Vagina (tissue), 2 donors: ENCODE results near the gene KRT33A. TPM values are rescaled to one million over a fixed set of nuclear protein-coding genes. Genes with fewer than 3 reads are reported as not detected.
"Not testable (repeated sequence)": the region's sequence is repeated elsewhere in the genome, so short reads cannot be mapped to it uniquely, and the experiment has no call there.

Source experiments
- DNase-seq, 2 donors: peaks; one replicate each; pipeline ENCODE4 v3.0.0-alpha.2; 2017; ENCODE audit errors: extremely low spot score in 2 of 2
- H3K27ac ChIP-seq: fragments of 200-600 bp; sonication (generic); one replicate; pipeline ENCODE4 v1.5.1; 2019
- H3K27me3 ChIP-seq: fragments of 200-600 bp; sonication (generic); one replicate; pipeline ENCODE4 v1.5.1; 2019
- H3K36me3 ChIP-seq, 2 donors: fragments of 200-600 bp; sonication (generic); one replicate each; pipeline ENCODE4 v1.5.1; 2017 to 2019
- H3K4me1 ChIP-seq: fragments of 200-600 bp; sonication (generic); one replicate; pipeline ENCODE4 v1.5.1; 2019
- H3K4me3 ChIP-seq, 2 donors: fragments of 200-600 bp; sonication (generic); 1 replicate in 1 of 2; 2 replicates in 1 of 2; pipeline ENCODE4 v1.5.1; 2016 to 2019
- H3K9me3 ChIP-seq: fragments of 200-600 bp; sonication (generic); one replicate; pipeline ENCODE4 v1.5.1; 2019
- CTCF ChIP-seq, 3 experiments: fragments of 450-650 bp in 2 of 3; fragments of 200-600 bp in 1 of 3; sonication (generic) in 1 of 3; IDR thresholded peaks; one replicate each; pipeline ENCODE4 v1.5.1; 2017 to 2019; ENCODE audit warnings: antibody characterized with exemption in 3 of 3, mild to moderate bottlenecking in 2 of 3, moderate library complexity in 2 of 3
- POLR2A ChIP-seq, 2 donors: fragments of 450-650 bp; IDR thresholded peaks; one replicate each; pipeline ENCODE4 v1.6.1; 2017; ENCODE audit warnings: antibody characterized with exemption in 2 of 2, mild to moderate bottlenecking in 2 of 2, moderate library complexity in 2 of 2
- POLR2AphosphoS5 ChIP-seq, 2 donors: sonication (generic); formaldehyde crosslinking; IDR thresholded peaks; one replicate each; pipeline ENCODE4 v1.9.0; 2017; ENCODE audit warnings: antibody characterized with exemption in 2 of 2, mild to moderate bottlenecking in 2 of 2, low read depth in 1 of 2; ENCODE audit not compliant: insufficient read depth in 1 of 2
- intact Hi-C: fragments of 100-400 bp; cut with DNase I; formaldehyde crosslinking; loops from one replicate; pipeline ENCODE4 v1.15.1; 2023
- total RNA-seq: library from RNA; depleted of rRNA; stranded (reverse); fragments of >200 nt; gene quantifications from one replicate; pipeline ENCODE4 v1.2.3, GENCODE V29; 2016

KRT33A gene
- total RNA-seq, 1 donor from 2014 or later, result 1.5 TPM

- no peak for TF ChIP-seq CTCF (IDR thresholded peaks at IDR 0.05)
- TF ChIP-seq POLR2AphosphoS5 (IDR thresholded peaks at IDR 0.05; ENCODE audit: insufficient read depth in 1 of 2, low read depth in 1 of 2), result peak; percentile 34 to 37
- H3K27ac ChIP-seq, result no peak overlapping the region
- intact Hi-C loops, result no loop called here
Observed at GRCh38 chr17:41347869-41348760, 2.5 kb downstream of the KRT33A start.

DNA sequence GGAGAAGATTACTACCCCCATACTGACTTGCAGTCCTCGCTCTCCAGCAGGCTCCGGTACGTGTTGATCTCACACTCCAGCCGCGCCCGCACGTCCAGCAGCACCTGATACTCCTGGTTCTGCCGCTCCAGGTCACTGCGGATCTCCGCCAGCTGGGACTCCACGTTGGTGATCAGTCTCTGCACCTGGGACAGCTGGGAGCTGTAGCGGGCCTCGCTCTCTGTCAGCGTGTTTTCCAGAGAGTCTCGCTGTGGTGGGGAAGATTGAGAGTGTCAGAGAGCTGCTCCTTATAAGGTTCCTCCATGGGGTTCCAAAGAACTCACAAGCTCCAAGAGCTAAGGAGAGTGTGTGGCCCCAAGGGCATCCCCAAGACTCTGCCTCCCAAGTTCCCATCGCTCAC, 4.2 kb downstream of the KRT33A start:
- H3K4me1 ChIP-seq, H3K27ac ChIP-seq, H3K27me3 ChIP-seq, H3K4me3 ChIP-seq, intact Hi-C loops, H3K9me3 ChIP-seq, H3K36me3 ChIP-seq, DNase-seq: not testable (repeated sequence)

More at GRCh38 chr17:41347869-41348760, 2.5 kb downstream of the KRT33A start:
- no peaks in the 10 kb centered on the region for H3K27me3 ChIP-seq
- H3K4me1 ChIP-seq, result peaks cover 5% of the 10 kb centered on the region
- no peak for DNase-seq
- no peaks in the 10 kb centered on the region for H3K36me3 ChIP-seq
- H3K9me3 ChIP-seq, result no peaks in the 10 kb centered on the region
- no peak overlapping the region for H3K4me3 ChIP-seq

DNA sequence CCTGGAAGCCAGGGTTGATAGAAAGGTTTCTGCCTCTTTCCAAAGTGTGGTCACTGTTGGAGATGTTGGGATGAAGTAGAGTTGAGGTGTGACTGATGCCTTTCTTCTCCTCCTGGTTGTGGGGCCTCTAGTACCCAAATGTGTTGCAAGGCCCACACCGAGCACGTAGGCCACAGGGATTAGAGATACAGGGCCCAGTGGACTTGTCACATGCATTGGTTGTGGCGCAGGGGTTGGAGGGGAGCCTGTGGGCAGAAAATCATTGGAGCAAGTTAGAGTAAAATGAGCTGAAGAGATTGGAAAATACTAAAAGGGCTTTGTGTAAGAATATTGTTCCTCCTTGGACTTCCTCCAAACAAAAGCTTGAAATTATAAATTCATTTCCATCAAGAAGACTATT, 4.6 kb downstream of the KRT33A start:
- no peak overlapping the region for H3K4me3 ChIP-seq
- no peaks in the 10 kb centered on the region for H3K9me3 ChIP-seq
- peaks cover 5% of the 10 kb centered on the region for H3K4me1 ChIP-seq
- no peaks in the 10 kb centered on the region for H3K36me3 ChIP-seq
- H3K27me3 ChIP-seq, result no peaks in the 10 kb centered on the region
- DNase-seq, result no peak
- intact Hi-C loops, result no loop called here
- no peak overlapping the region for H3K27ac ChIP-seq
- TF ChIP-seq POLR2AphosphoS5 (IDR thresholded peaks at IDR 0.05; ENCODE audit: insufficient read depth in 1 of 2, low read depth in 1 of 2), result no peak
- no peak for TF ChIP-seq CTCF (IDR thresholded peaks at IDR 0.05)
- TF ChIP-seq POLR2A (IDR thresholded peaks at IDR 0.05), result no peak

DNA sequence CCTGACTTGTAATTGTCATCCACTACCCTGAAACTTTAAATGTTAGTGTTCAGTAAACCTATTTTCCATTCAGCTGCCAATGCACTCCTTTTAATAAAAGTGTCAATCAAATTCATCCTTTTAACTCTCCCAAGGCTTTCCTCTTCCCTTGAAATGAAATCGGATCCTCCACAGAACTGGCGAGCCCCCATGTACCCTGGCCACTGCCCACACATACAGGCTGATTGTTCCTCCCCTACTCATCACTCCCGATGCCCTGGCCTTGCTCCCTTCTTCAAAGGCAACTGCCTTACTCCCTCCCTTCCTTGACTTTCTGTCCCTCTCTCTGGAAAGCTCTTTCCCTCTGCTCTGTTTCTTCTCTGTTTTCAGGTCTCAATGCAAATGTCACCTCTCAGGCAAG, 7.6 kb downstream of the KRT33A start:
- peaks cover 19% of the 10 kb centered on the region for H3K4me1 ChIP-seq
- intact Hi-C loops, result no loop called here
- H3K27ac ChIP-seq, result no peak overlapping the region
- no peaks in the 10 kb centered on the region for H3K36me3 ChIP-seq
- no peak overlapping the region for H3K4me3 ChIP-seq
- H3K27me3 ChIP-seq, result no peaks in the 10 kb centered on the region
- no peak for DNase-seq
- H3K9me3 ChIP-seq, result no peaks in the 10 kb centered on the region
- TF ChIP-seq POLR2A (IDR thresholded peaks at IDR 0.05), result no peak
- no peak for TF ChIP-seq POLR2AphosphoS5 (IDR thresholded peaks at IDR 0.05; ENCODE audit: insufficient read depth in 1 of 2, low read depth in 1 of 2)
- no peak for TF ChIP-seq CTCF (IDR thresholded peaks at IDR 0.05)

GRCh38 chr17:41340934-41341861, 9.4 kb downstream of the KRT33A start:
- no peaks in the 10 kb centered on the region for H3K27me3 ChIP-seq
- peaks cover 19% of the 10 kb centered on the region for H3K4me1 ChIP-seq
- H3K4me3 ChIP-seq, result no peak overlapping the region
- no peak overlapping the region for H3K27ac ChIP-seq
- no peaks in the 10 kb centered on the region for H3K9me3 ChIP-seq
- no peaks in the 10 kb centered on the region for H3K36me3 ChIP-seq
- intact Hi-C loops, result no loop called here
- DNase-seq, result no peak
- TF ChIP-seq CTCF (IDR thresholded peaks at IDR 0.05), result no peak
